Fibroblast of the aortic adventitia (primary cell): ENCODE results near the gene DPP4. TPM values are rescaled to one million over a fixed set of nuclear protein-coding genes. Genes with fewer than 3 reads are reported as not detected.
"Not testable (repeated sequence)": the region's sequence is repeated elsewhere in the genome, so short reads cannot be mapped to it uniquely, and the experiment has no call there.

Experiments
- DNase-seq: peaks from one replicate; pipeline ENCODE4 v3.0.0-alpha.2; 2010; ENCODE audit warnings: low read depth
- H3K4me3 ChIP-seq: 2 replicates; pipeline ENCODE4 v1.5.1; 2011; ENCODE audit warnings: low read depth, mild to moderate bottlenecking, control low read depth, low read length, moderate library complexity
- CTCF ChIP-seq: IDR thresholded peaks from 2 replicates; pipeline ENCODE4 v1.5.1; 2011; ENCODE audit warnings: mild to moderate bottlenecking, low read length, control low read depth, inconsistent platforms; ENCODE audit not compliant: insufficient read depth
- total RNA-seq: library from RNA; depleted of rRNA; stranded (reverse); fragments of >200 nt; gene quantifications from 2 replicates; pipeline ENCODE4 v1.2.3, GENCODE V29; 2012; ENCODE audit warnings: low replicate concordance

DPP4 gene
- total RNA-seq, 1 donor = 203 TPM

DNA sequence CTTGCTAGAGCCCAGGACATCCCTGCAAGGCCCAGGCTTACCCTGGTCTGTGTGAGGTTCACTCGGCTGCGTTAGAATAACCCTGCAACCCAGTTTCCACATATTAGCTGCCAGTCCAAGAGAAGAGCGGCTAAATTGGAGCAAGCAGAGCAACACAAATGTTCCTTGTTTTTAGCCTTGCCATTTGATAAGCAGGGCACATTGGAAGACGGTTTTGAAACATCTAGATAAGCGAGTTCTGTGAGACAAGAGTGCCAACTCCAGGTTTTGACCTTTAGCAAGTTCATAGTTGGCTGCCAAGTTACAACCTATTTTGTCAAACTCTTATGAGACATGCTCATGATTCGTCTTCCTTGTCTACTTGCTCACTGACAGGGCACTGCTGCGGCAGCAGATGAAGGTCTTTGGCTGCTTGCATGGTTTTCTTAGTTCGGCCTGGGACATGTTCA is 23.5 kb downstream of the DPP4 start:
- no peak for TF ChIP-seq CTCF
- H3K4me3 ChIP-seq = no peak overlapping the region
- DNase-seq = no peak

DNA sequence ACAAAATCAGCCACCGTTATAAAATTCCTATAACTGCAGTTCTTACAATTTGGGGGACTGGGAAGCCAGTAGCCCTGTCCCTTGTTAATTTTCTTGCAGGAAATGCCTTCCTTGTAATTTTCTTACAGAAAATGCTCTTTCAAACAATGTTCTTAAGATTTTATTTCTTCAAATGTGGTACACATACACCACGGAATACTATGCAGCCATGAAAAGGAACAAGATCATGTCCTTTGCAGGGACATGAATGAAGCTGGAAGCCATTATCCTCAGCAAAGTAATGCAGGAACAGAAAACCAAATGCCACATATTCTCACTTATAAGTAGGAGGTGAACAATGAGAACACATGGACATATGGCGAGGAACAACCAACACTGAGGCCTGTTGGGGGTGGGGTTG is 24.9 kb downstream of the DPP4 start:
- not testable (repeated sequence) for DNase-seq, H3K4me3 ChIP-seq

DNA sequence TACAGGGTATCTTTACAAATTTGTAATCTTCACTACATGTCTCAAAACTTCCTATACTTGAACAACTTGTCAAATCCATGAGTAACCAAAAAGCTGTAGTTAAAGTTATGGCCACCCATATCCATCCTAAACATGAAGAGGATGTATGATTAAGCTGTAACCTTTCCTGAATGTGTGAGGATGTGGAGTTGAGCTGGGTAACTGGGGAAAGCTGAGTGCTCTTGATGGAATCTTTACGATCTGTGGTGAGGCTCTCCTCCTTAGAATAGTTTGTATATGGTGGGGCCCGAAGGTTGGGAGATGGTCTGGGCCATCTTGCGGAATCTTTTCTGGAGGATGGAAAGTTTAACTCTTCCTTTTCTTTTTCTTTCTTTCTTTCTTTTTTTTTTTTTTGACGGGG is 29.4 kb downstream of the DPP4 start:
- H3K4me3 ChIP-seq = no peak overlapping the region
- DNase-seq = no peak
- no peak for TF ChIP-seq CTCF

- no peak for DNase-seq
- TF ChIP-seq CTCF = no peak
- H3K4me3 ChIP-seq = no peak overlapping the region
These were observed 30.9 kb downstream of the DPP4 start for GRCh38 chr2:162043132-162043531.

- no peak overlapping the region for H3K4me3 ChIP-seq
- DNase-seq = peak; percentile 26
- no peak for TF ChIP-seq CTCF
These were observed 32.5 kb downstream of the DPP4 start for GRCh38 chr2:162041485-162041884.

DNA sequence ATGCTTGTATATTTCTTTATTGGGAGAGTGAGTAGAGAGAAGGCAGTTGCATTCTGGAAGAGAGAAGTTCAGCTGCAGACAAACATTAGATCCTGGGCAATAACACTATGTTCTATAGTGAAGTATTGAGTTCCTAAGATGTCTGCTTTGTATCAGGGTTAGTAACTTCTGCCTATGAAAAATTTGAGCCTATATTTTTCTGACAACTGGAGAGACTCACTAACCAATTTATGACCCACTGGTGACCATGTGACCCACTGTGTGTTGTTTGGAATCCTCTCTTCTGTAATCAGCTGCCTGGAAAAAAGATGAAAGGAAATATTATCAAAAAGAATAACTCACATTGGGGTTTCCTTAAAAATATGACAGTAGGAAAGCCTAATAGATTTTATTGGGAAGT is 35.3 kb downstream of the DPP4 start:
- no peak overlapping the region for H3K4me3 ChIP-seq
- no peak for TF ChIP-seq CTCF
- DNase-seq = no peak

- DNase-seq = no peak
- no peak for TF ChIP-seq CTCF
- no peak overlapping the region for H3K4me3 ChIP-seq
These were observed 36.1 kb downstream of the DPP4 start for GRCh38 chr2:162037886-162038285.
